GM12891 (cell line): ENCODE results near the gene SHISA9.

Experiments
- POLR2A ChIP-seq: IDR thresholded peaks from 2 replicates; pipeline ENCODE4 v1.6.1; 2011; ENCODE audit warnings: low read depth, low read length, control low read depth
- POLR2AphosphoS5 ChIP-seq: IDR thresholded peaks from 2 replicates; pipeline ENCODE4 v1.6.1; 2011; ENCODE audit warnings: low read depth, low read length, control low read depth
- POU2F2 ChIP-seq: IDR thresholded peaks from 2 replicates; pipeline ENCODE4 v1.6.1; 2011; ENCODE audit warnings: low read depth, mild to moderate bottlenecking, control low read depth, low read length, moderate library complexity
- TAF1 ChIP-seq: IDR thresholded peaks from 2 replicates; pipeline ENCODE4 v1.6.1; 2011; ENCODE audit warnings: low read depth, low read length, control low read depth

GRCh38 chr16:12998361-12999085 lies 97.1 kb downstream of the SHISA9 start:
- TF ChIP-seq TAF1 = no peak
- no peak for TF ChIP-seq POLR2A
- no peak for TF ChIP-seq POLR2AphosphoS5
- no peak for TF ChIP-seq POU2F2
